Keratinocyte (primary cell): ENCODE measurements around the gene ARMC8. TPM values are rescaled to one million over a fixed set of nuclear protein-coding genes. Genes with fewer than 3 reads are reported as not detected.

Experiments
- DNase-seq: peaks from one replicate; pipeline ENCODE4 v3.0.0-alpha.2; 2011; ENCODE audit warnings: low read depth, missing footprints, low spot score
- FAIRE-seq: peaks from 2 replicates; lab custom pipeline; 2011; peaks lifted over from hg19 to GRCh38; lab: Jason Lieb, UNC
- H2AFZ ChIP-seq: 2 replicates; pipeline ENCODE4 v1.6.0; 2012; ENCODE audit warnings: low read length, control low read depth, inconsistent platforms; ENCODE audit not compliant: control insufficient read depth
- H3K27ac ChIP-seq: 2 replicates; pipeline ENCODE4 v1.5.1; 2011; ENCODE audit warnings: low read length; ENCODE audit not compliant: control insufficient read depth, insufficient read depth
- H3K27me3 ChIP-seq: 3 replicates; pipeline ENCODE4 v1.6.0; 2011; ENCODE audit warnings: low read length; ENCODE audit not compliant: control insufficient read depth, insufficient read depth; ENCODE audit errors: extremely low read depth
- H3K36me3 ChIP-seq, 2 experiments: 2 replicates in 1 of 2; 3 replicates in 1 of 2; pipeline ENCODE4 v1.5.1; 2011; ENCODE audit warnings: low read length in 2 of 2, mild to moderate bottlenecking in 1 of 2; ENCODE audit not compliant: control insufficient read depth in 2 of 2, insufficient read depth in 2 of 2; ENCODE audit errors: extremely low read depth in 1 of 2
- H3K4me1 ChIP-seq: 3 replicates; pipeline ENCODE4 v1.5.1; 2011; ENCODE audit warnings: low read length; ENCODE audit not compliant: control insufficient read depth, insufficient read depth; ENCODE audit errors: extremely low read depth
- H3K4me2 ChIP-seq: 3 replicates; pipeline ENCODE4 v1.6.0; 2011; ENCODE audit warnings: low read depth, low read length; ENCODE audit not compliant: control insufficient read depth, insufficient read depth; ENCODE audit errors: extremely low read depth
- H3K4me3 ChIP-seq, 3 experiments: fragments of 200-600 bp in 1 of 3; sonication (generic) in 1 of 3; 2 replicates in 2 of 3; 3 replicates in 1 of 3; pipeline ENCODE4 v1.5.1; 2011 to 2016; ENCODE audit warnings: low read length in 3 of 3, mild to moderate bottlenecking in 3 of 3, control low read depth in 2 of 3, inconsistent platforms in 1 of 3, low read depth in 1 of 3, mixed read lengths in 1 of 3, mixed run types in 1 of 3, moderate library complexity in 1 of 3; ENCODE audit not compliant: control insufficient read depth in 2 of 3, insufficient read depth in 2 of 3; ENCODE audit errors: extremely low read depth in 1 of 3
- H3K79me2 ChIP-seq: 2 replicates; pipeline ENCODE4 v1.6.0; 2012; ENCODE audit warnings: low read length; ENCODE audit not compliant: control insufficient read depth, insufficient read depth
- H3K9ac ChIP-seq: 3 replicates; pipeline ENCODE4 v1.6.0; 2011; ENCODE audit warnings: low read length; ENCODE audit not compliant: control insufficient read depth, insufficient read depth; ENCODE audit errors: extremely low read depth
- H3K9me1 ChIP-seq: 3 replicates; pipeline ENCODE4 v1.6.0; 2011; ENCODE audit warnings: low read length; ENCODE audit not compliant: control insufficient read depth, insufficient read depth; ENCODE audit errors: extremely low read depth
- H3K9me3 ChIP-seq: 2 replicates; pipeline ENCODE4 v1.5.1; 2012; ENCODE audit warnings: low read depth, low read length; ENCODE audit not compliant: control insufficient read depth
- H4K20me1 ChIP-seq: 3 replicates; pipeline ENCODE4 v1.6.0; 2011; ENCODE audit warnings: low read length; ENCODE audit not compliant: control insufficient read depth, insufficient read depth; ENCODE audit errors: extremely low read depth
- EZH2 ChIP-seq: IDR thresholded peaks from one replicate; pipeline ENCODE4 v1.6.1; 2012; ENCODE audit warnings: inconsistent platforms, mild to moderate bottlenecking, low read length, moderate library complexity
- dilution Hi-C: fragments of 300-500 bp; cut with MboI; formaldehyde crosslinking; loops from one replicate; pipeline ENCODE4 v1.7.0; 2020; ENCODE audit warnings: low sequenced_read_pairs; ENCODE audit not compliant: extremely low pct_ligation_motif_present
- polyA minus RNA-seq, 3 experiments: library from RNA; depleted of rRNA, polyadenylated mRNA; stranded (reverse); fragments of >200 nt; gene quantifications; 1 replicate in 1 of 3; 2 replicates in 1 of 3; 3 replicates in 1 of 3; pipeline ENCODE4 v1.2.3, GENCODE V29; 2011
- polyA plus RNA-seq, 5 experiments: library from polyadenylated mRNA; depleted of rRNA in 3 of 5; stranded (reverse) in 3 of 5; stranded (forward) in 1 of 5; unstranded in 1 of 5; fragments of >200 nt; gene quantifications; 1 replicate in 1 of 5; 2 replicates in 3 of 5; 3 replicates in 1 of 5; pipeline versions ENCODE4 v1.2.1 to v1.2.3, GENCODE V29; 2011 to 2012; ENCODE audit warnings: missing spikeins in 2 of 5, low read depth in 1 of 5, low replicate concordance in 1 of 5
- TF ChIP-seq, protein P1 (sequence below), 3 experiments: IDR thresholded peaks in 1 of 3; conservative IDR thresholded peaks in 1 of 3; optimal IDR thresholded peaks in 1 of 3; 2 replicates in 2 of 3; 3 replicates in 1 of 3; pipeline versions ENCODE3 to v1.5.1; 2011; ENCODE audit warnings: low read length in 3 of 3, mild to moderate bottlenecking in 3 of 3, moderate library complexity in 2 of 3, control low read depth in 1 of 3, inconsistent platforms in 1 of 3; ENCODE audit not compliant: insufficient read depth in 2 of 3; ENCODE audit errors: extremely low read depth in 1 of 3

Gene ARMC8, protein sequence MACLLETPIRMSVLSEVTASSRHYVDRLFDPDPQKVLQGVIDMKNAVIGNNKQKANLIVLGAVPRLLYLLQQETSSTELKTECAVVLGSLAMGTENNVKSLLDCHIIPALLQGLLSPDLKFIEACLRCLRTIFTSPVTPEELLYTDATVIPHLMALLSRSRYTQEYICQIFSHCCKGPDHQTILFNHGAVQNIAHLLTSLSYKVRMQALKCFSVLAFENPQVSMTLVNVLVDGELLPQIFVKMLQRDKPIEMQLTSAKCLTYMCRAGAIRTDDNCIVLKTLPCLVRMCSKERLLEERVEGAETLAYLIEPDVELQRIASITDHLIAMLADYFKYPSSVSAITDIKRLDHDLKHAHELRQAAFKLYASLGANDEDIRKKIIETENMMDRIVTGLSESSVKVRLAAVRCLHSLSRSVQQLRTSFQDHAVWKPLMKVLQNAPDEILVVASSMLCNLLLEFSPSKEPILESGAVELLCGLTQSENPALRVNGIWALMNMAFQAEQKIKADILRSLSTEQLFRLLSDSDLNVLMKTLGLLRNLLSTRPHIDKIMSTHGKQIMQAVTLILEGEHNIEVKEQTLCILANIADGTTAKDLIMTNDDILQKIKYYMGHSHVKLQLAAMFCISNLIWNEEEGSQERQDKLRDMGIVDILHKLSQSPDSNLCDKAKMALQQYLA
- polyA plus RNA-seq: 50.8 to 66.1 TPM (median 51.3 TPM) in 3 replicates
- polyA plus RNA-seq (2011; ENCODE audit: low read depth): 32.5 TPM
- polyA plus RNA-seq (2011; cell fraction: cytosol; rRNA removed): 33.4 and 61.3 TPM in 2 replicates
- 59.0 and 62.6 TPM in 2 replicates for polyA plus RNA-seq (2011; cell fraction: nucleus; rRNA removed)
- polyA plus RNA-seq (2012; ENCODE audit: low replicate concordance): 14.8 and 26.3 TPM in 2 replicates
- 174 to 240 TPM (median 199 TPM) in 3 replicates for polyA minus RNA-seq
- 57.2 TPM for polyA minus RNA-seq (2011; cell fraction: cytosol; rRNA and poly(A)+ RNA removed)
- 61.0 and 115 TPM in 2 replicates for polyA minus RNA-seq (2011; cell fraction: nucleus; rRNA and poly(A)+ RNA removed)

DNA sequence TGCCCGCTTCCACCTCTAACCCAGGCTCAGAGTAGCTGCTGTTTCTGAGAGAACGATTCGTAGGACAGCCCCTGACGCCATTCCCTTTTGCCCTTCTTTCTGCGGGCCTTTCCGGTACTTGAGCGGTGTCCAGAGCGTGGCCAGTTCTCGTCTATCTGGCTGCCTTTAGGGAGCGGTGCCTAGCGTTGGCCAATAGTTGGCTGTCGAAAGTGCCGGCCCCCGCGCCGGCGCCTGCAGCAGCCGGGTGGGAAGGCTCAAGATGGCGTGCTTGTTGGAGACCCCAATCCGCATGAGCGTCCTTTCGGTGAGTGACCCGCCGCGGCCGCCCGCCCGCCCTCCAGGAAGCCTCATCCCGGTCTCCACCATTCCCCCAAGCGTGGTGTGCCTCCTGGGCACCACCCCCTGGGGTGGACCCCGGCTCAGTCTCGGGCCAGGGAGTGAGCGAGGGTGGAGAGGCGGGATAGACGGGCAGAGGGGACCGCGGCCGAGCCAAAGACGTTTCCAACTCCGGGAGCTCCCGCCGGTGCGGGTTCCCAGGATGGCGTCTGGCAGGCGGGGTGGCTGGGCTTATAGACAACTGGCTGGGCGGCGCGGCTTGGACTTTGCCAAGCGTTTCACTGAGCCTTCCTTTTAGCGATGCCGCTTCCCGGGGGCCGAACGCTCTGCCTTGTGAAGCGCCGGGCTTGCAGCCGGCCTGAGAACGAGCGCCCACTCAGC is at the start of gene ARMC8:
Gene ARMC8 (plus strand): TSS at position 6 of the 717 bp plus-strand sequence. CDS start 254 bp downstream, at position 260.
- Histone ChIP-seq H3K27me3 (no peaks in the 10 kb centered on the region), H4K20me1 (no peaks in the 10 kb centered on the region), H3K4me2 (peak within 1 kb of the TSS; percentile 98), H3K79me2 (peaks cover 51% of the 10 kb centered on the region), H3K9me3 (no peaks in the 10 kb centered on the region), H3K36me3 (peaks cover 0 to 3% of the 10 kb centered on the region in 2 experiments), H2AFZ (peak within 1 kb of the TSS; percentile 100), H3K9me1 (no peaks in the 10 kb centered on the region), H3K27ac (peak within 1 kb of the TSS; percentile 95), H3K4me1 (peaks cover 28% of the 10 kb centered on the region), H3K4me3 (peak within 1 kb of the TSS; percentile 87 to 88 (median 87)), H3K9ac (peak within 1 kb of the TSS; percentile 96)
- FAIRE-seq (no peak), DNase-seq (no peak)
- TF ChIP-seq, protein P1, sequence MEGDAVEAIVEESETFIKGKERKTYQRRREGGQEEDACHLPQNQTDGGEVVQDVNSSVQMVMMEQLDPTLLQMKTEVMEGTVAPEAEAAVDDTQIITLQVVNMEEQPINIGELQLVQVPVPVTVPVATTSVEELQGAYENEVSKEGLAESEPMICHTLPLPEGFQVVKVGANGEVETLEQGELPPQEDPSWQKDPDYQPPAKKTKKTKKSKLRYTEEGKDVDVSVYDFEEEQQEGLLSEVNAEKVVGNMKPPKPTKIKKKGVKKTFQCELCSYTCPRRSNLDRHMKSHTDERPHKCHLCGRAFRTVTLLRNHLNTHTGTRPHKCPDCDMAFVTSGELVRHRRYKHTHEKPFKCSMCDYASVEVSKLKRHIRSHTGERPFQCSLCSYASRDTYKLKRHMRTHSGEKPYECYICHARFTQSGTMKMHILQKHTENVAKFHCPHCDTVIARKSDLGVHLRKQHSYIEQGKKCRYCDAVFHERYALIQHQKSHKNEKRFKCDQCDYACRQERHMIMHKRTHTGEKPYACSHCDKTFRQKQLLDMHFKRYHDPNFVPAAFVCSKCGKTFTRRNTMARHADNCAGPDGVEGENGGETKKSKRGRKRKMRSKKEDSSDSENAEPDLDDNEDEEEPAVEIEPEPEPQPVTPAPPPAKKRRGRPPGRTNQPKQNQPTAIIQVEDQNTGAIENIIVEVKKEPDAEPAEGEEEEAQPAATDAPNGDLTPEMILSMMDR (optimal IDR thresholded peaks at IDR 0.05 in 1 of 3, IDR thresholded peaks at IDR 0.05 in 1 of 3, conservative IDR thresholded peaks at IDR 0.05 in 1 of 3; ENCODE audit: extremely low read depth in 1 of 3, insufficient read depth in 2 of 3, low read length in 3 of 3): no peak
- no peak for TF ChIP-seq EZH2
- dilution Hi-C loops: no loop called here

DNA sequence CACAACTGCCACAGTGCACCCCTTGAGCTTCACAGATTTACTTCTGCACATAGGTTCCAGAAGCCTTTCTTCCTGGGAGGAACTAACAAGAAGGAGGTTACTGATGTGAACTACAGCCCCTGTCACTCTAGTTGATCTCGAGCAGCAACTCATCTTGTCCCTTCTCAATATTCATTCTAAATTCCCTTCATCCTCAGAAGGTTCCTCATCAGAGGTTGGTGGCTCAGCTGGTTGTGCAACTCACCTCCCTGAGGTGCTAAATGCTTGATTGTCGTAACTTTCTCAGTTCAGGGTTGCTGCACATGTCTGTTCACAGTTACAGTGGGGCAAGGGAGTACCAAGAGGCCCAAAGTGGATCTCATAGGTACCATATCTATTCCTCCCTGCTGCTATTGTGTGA is 49.2 kb upstream of the ARMC8 start:
- Histone ChIP-seq H3K4me1 (no peaks in the 10 kb centered on the region), H4K20me1 (no peaks in the 10 kb centered on the region), H2AFZ (no peak overlapping the region), H3K4me2 (no peak overlapping the region), H3K27ac (no peak overlapping the region), H3K27me3 (no peaks in the 10 kb centered on the region), H3K79me2 (no peaks in the 10 kb centered on the region), H3K9me1 (no peaks in the 10 kb centered on the region), H3K9me3 (no peaks in the 10 kb centered on the region), H3K36me3 (no peaks in the 10 kb centered on the region), H3K9ac (no peak overlapping the region), H3K4me3 (no peak overlapping the region)
- TF ChIP-seq, protein P1 (optimal IDR thresholded peaks at IDR 0.05 in 1 of 3, IDR thresholded peaks at IDR 0.05 in 1 of 3, conservative IDR thresholded peaks at IDR 0.05 in 1 of 3; ENCODE audit: extremely low read depth in 1 of 3, insufficient read depth in 2 of 3, low read length in 3 of 3): no peak
- no peak for TF ChIP-seq EZH2
- dilution Hi-C loops: no loop called here
- DNase-seq (no peak), FAIRE-seq (no peak)
